Stromal cell of bone marrow (primary cell): Measurements from ENCODE around the gene PCDHGA7.
"Not testable (repeated sequence)": the region's sequence is repeated elsewhere in the genome, so short reads cannot be mapped to it uniquely, and the experiment has no call there.

ENCODE experiments used
- DNase-seq: peaks from one replicate; pipeline ENCODE4 v3.0.0-alpha.2; 2012; ENCODE audit warnings: low read depth

The PCDHGA7 gene

DNA sequence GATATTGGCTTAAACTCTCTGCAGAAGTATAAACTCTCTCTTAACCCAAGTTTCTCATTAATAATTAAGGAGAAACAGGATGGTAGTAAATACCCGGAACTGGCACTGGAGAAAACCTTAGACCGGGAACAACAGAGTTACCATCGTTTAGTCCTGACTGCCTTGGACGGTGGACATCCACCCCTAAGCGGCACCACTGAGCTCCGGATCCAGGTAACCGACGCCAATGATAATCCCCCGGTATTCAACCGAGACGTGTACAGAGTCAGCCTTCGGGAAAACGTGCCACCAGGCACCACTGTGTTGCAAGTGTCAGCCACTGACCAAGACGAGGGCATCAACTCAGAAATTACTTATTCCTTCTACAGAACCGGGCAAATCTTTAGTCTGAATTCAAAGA lies 16.1 kb downstream of the PCDHGA7 start:
- no peak for DNase-seq

DNA sequence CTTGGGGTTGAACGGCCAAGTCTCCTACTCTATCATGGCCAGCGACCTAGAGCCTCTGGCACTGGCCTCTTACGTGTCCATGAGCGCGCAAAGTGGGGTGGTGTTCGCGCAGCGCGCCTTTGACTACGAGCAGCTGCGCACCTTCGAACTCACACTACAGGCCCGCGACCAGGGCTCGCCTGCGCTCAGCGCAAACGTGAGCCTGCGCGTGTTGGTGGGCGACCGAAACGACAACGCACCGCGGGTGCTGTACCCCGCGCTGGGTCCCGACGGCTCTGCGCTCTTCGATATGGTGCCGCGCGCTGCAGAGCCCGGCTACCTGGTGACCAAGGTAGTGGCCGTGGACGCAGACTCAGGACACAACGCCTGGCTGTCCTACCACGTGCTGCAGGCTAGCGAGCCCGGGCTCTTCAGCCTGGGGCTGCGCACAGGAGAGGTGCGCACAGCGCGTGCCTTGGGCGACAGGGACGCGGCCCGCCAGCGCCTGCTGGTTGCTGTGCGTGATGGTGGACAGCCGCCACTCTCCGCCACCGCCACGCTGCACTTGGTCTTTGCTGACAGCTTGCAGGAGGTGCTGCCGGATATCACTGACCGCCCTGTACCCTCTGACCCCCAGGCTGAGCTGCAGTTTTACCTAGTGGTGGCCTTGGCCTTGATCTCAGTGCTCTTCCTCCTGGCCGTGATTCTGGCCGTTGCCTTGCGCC lies 17.2 kb downstream of the PCDHGA7 start:
- DNase-seq = no peak

DNA sequence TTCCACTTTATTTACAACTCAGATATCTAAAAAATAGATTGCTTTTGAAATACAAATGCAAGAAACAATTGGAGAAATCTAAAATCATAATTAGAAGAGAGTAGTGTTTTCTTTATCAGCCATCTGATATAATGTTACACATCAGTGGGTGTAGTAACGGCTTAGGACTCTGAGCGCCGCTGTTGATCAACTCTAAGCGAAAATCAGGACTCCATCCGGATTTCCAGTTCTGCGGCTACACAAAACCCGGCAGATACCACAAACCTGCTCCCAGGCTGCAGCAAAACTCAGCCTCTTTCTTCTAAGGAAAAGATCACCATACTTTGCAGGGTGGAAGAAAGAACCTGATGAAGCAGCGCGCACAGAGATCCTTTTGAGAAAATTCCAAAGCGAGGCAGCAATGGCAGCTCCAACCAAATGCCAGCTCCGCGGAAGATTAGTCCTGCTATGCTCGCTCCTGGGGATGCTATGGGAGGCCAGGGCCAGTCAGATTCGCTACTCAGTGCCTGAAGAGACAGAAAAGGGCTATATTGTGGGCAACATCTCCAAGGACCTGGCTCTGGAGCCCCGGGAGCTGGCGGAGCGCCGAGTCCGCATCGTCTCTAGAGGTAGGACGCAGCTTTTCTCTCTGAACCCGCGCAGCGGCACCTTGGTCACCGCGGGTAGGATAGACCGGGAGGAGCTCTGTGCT lies 20.2 kb downstream of the PCDHGA7 start, which contains the start of gene PCDHGA9:
PCDHGA9 (plus strand) TSS at position 226 of the 691 bp plus-strand sequence; CDS start at position 401, 175 bp downstream.
- DNase-seq = no peak

DNA sequence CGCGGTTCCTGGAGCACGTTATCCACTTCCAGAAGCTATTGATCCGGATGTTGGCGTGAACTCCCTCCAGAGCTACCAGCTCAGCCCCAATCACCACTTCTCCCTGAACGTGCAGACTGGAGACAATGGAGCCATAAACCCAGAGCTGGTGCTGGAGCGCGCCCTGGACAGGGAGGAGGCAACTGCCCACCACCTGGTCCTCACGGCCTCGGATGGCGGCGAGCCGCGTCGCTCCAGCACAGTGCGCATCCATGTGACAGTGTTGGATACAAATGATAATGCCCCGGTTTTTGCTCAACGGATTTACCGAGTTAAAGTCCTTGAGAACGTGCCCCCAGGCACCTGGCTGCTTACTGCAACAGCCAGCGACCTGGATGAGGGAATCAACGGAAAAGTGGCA lies 20.8 kb downstream of the PCDHGA7 start:
- no peak for DNase-seq

DNA sequence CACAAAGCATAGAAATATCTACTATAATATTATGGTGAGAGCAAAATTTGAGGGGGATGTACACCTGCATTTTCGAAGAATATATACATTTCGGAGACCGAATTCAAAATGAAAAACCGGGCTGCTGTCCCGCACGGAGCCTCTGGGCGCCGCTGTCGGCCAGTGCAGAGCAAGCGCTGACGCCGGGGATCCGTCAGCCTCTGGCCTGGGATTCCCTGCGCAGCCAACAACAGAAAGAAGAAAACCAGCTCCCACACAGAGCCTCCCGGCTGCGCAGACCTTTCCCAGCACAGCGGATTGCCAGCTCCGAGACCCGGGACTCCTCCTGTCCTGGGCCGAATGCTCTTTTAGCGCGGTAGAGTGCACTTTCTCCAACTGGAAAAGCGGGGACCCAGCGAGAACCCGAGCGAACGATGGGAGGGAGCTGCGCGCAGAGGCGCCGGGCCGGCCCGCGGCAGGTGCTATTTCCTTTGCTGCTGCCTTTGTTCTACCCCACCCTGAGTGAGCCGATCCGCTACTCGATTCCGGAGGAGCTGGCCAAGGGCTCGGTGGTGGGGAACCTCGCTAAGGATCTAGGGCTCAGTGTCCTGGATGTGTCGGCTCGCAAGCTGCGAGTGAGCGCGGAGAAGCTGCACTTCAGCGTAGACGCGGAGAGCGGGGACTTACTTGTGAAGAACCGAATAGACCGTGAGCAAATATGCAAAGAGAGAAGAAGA lies 25.4 kb downstream of the PCDHGA7 start, which contains the start of gene PCDHGB6:
PCDHGB6 (plus strand) TSS at position 232 of the 716 bp plus-strand sequence; CDS start at position 414, 182 bp downstream.
- not testable (repeated sequence) for DNase-seq

DNA sequence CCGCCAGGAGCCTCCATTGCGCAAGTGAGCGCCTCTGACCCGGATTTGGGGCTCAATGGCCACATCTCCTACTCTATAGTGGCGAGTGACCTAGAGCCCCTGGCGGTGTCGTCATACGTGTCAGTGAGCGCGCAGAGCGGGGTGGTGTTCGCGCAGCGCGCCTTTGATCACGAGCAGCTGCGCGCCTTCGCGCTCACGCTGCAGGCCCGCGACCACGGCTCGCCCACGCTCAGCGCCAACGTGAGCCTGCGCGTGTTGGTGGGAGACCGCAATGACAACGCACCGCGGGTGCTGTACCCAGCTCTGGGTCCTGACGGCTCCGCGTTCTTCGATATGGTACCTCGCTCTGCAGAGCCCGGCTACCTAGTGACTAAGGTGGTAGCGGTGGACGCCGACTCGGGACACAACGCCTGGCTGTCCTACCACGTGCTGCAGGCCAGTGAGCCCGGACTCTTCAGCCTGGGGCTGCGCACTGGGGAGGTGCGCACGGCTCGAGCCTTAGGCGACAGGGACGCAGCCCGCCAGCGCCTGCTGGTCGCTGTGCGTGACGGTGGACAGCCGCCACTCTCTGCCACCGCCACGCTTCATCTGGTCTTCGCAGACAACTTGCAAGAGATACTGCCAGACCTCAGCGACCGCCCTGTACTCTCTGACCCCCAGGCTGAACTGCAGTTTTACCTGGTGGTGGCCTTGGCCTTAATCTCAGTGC lies 27.2 kb downstream of the PCDHGA7 start:
- DNase-seq = no peak

DNA sequence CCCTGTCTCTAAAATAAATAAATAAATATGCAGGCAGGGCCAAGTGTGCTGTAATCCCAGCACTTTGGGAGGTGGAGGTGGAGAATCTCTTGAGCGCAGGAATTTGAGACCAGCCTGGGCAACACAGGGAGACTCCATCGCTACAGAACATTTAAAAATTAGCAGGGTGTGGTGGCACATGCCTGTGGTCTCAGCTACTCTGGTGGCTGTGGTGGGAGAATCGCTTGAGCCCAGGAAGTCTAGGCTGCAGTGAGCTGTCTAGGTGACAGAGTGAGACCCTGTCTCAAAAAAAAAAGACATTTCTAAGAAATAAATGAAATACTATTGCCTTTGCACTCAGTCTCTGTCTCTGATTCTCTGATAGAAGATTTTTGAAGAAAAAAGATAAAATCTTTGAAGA lies 29.0 kb downstream of the PCDHGA7 start:
- no peak for DNase-seq

GRCh38 chr5:141412854-141413539 lies 30.5 kb downstream of the PCDHGA7 start, which contains the start of gene PCDHGA10:
Gene PCDHGA10 (plus strand): TSS chr5:141412987. CDS start chr5:141413176, 189 bp downstream.
- peak; percentile 51 for DNase-seq

DNA sequence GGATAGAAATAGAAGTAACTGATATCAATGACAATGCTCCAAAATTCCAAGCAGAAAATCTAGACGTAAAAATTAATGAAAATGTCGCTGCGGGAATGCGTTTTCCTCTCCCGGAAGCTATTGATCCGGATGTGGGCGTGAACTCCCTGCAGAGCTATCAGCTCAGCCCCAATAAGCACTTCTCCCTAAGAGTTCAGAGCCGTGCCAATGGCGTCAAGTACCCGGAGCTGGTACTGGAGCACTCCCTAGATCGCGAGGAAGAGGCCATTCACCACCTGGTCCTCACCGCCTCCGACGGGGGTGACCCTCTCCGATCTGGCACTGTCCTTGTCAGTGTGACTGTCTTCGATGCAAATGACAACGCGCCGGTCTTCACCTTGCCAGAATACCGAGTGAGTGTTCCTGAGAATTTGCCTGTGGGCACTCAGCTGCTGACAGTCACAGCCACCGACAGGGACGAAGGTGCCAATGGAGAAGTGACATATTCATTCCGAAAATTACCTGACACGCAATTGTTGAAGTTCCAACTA lies 31.1 kb downstream of the PCDHGA7 start:
- no peak for DNase-seq

DNA sequence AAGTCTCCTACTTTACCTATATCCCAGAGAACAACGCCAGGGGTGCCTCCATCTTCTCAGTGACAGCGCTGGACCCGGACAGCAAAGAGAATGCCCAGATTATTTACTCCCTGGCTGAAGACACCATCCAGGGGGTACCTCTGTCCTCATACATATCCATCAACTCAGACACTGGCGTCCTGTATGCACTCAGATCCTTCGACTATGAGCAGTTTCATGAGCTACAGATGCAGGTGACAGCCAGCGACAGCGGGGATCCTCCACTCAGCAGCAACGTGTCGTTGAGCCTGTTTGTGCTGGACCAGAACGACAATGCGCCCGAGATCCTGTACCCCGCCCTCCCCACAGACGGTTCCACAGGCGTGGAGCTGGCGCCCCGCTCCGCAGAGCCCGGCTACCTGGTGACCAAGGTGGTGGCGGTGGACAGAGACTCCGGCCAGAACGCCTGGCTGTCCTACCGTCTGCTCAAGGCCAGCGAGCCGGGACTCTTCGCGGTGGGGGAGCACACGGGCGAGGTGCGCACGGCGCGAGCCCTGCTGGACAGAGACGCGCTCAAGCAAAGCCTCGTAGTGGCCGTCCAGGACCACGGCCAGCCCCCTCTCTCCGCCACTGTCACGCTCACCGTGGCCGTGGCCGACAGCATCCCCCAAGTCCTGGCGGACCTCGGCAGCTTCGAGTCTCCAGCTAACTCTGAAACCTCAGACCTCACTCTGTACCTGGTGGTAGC lies 32.2 kb downstream of the PCDHGA7 start:
- not testable (repeated sequence) for DNase-seq

- not testable (repeated sequence) for DNase-seq
These were observed 32.7 kb downstream of the PCDHGA7 start for GRCh38 chr5:141415275-141415618.

GRCh38 chr5:141417494-141418172 lies 35.1 kb downstream of the PCDHGA7 start, which contains the start of gene PCDHGB7:
Gene PCDHGB7 (plus strand): TSS chr5:141417677. CDS start chr5:141417860, 183 bp downstream.
- DNase-seq = peak; percentile 70

DNA sequence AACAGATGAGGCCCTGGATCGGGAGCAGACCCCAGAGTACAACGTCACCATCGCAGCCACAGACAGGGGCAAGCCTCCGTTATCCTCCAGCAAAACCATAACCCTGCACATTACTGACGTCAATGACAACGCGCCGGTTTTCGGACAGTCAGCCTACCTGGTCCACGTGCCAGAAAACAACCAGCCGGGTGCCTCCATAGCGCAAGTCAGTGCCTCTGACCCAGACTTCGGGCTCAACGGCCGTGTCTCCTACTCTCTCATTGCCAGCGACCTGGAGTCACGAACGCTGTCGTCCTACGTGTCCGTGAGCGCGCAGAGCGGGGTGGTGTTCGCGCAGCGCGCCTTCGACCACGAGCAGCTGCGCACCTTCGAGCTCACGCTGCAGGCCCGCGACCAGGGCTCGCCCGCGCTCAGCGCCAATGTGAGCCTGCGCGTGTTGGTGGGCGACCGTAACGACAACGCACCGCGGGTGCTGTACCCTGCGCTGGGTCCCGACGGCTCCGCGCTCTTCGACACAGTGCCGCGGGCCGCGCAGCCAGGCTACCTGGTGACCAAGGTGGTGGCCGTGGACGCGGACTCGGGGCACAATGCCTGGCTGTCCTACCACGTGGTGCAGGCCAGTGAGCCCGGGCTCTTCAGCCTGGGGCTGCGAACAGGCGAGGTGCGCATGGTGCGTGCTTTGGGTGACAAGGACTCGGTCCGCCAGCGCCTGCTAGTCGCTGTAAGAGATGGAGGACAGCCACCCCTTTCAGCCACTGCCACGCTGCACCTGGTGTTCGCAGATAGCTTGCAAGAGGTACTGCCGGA lies 36.7 kb downstream of the PCDHGA7 start:
- no peak for DNase-seq

DNA sequence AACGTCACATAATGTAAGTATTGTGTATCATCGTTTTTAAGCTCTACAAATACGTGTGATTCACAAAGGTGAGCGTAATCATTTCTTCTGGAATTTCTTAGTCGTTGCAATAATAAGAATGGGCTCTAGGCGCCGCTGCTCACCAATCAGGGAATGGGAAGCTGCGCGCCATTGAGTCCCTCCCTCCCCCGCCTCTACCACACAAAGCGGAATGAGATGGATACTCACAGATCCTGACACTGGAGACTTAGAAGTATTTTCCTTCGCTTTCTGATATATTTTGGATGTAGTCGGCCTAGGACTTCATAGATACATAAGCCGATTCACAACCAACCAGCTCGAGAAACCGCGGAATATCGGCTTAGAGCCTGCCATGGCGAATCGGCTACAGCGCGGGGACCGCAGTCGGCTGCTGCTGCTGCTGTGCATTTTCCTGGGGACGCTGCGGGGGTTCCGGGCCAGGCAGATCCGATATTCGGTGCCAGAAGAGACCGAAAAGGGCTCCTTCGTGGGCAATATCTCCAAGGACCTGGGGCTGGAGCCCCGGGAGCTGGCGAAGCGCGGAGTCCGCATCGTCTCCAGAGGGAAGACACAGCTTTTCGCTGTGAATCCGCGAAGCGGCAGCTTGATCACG lies 38.4 kb downstream of the PCDHGA7 start, which contains the start of gene PCDHGA11:
PCDHGA11 (plus strand) TSS at position 197 of the 634 bp plus-strand sequence; CDS start at position 374, 177 bp downstream.
- peak; percentile 47 for DNase-seq

DNA sequence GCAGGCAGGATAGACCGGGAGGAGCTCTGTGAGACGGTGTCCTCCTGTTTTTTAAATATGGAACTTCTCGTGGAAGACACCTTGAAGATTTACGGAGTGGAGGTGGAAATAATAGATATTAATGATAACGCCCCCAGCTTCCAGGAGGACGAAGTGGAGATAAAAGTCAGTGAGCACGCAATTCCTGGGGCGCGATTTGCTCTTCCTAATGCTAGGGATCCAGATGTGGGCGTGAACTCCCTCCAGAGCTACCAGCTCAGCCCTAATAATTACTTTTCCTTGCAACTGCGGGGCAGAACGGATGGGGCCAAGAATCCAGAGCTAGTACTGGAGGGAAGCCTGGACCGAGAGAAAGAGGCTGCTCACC lies 38.9 kb downstream of the PCDHGA7 start:
- no peak for DNase-seq

DNA sequence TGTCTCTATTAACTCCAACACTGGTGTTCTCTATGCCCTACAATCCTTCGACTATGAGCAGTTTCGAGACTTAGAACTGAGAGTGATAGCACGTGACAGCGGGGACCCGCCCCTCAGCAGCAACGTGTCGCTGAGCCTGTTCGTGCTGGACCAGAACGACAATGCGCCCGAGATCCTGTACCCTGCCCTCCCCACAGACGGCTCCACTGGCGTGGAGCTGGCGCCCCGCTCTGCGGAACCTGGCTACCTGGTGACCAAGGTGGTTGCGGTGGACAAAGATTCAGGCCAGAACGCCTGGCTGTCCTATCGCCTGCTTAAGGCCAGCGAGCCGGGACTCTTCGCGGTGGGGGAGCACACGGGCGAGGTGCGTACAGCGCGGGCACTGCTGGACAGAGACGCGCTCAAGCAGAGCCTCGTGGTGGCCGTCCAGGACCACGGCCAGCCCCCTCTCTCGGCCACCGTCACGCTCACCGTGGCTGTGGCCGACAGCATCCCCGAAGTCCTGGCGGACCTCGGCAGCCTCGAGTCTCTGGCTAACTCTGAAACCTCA lies 40.3 kb downstream of the PCDHGA7 start:
- DNase-seq = no peak

- DNase-seq = no peak
These were observed 45.4 kb downstream of the PCDHGA7 start for GRCh38 chr5:141427783-141428426.
